Regular cardiac myocyte (primary cell): ENCODE measurements around the gene PDGFA. TPM values are rescaled to one million over a fixed set of nuclear protein-coding genes. Genes with fewer than 3 reads are reported as not detected.

Source experiments
- total RNA-seq: library from RNA; depleted of rRNA; stranded (reverse); fragments of >200 nt; gene quantifications from 2 replicates; pipeline ENCODE4 v1.2.3, GENCODE V29; 2014

PDGFA gene
- 45.4 and 90.9 TPM in 2 replicates for total RNA-seq

GRCh38 chr7:519484-520390, at the start of gene PDGFA:
TSS of gene PDGFA (minus strand) at chr7:519846. CDS start at chr7:519001, 845 bp downstream.

Other genes with a start within 250 kb of the PDGFA start
- gene FOXL3, start 229.7 kb downstream of the PDGFA start, total RNA-seq: not detected in 2 replicates
- gene DNAAF5, start 206.9 kb upstream of the PDGFA start, total RNA-seq: 11.6 and 25.3 TPM in 2 replicates
- 10.7 and 13.2 TPM in 2 replicates for gene PRKAR1B, start 207.4 kb upstream of the PDGFA start, total RNA-seq